Parathyroid adenoma (tissue), 2 donors: ENCODE results near the gene TMEM88.

Source experiments
- H2AFZ ChIP-seq: fragments of 300-600 bp; sonication (generic); one replicate; pipeline ENCODE4 v1.7.0; 2017; ENCODE audit warnings: antibody characterized with exemption, mild to moderate bottlenecking
- H3K27ac ChIP-seq: fragments of 300-600 bp; sonication (generic); one replicate; pipeline ENCODE4 v1.7.0; 2017
- H3K27me3 ChIP-seq: fragments of 300-600 bp; sonication (generic); one replicate; pipeline ENCODE4 v1.7.0; 2017; ENCODE audit warnings: low read length; ENCODE audit not compliant: control insufficient read depth, insufficient read depth
- H3K36me3 ChIP-seq: fragments of 300-600 bp; sonication (generic); one replicate; pipeline ENCODE4 v1.7.0; 2017; ENCODE audit warnings: low read length; ENCODE audit not compliant: control insufficient read depth, insufficient read depth
- H3K4me1 ChIP-seq: fragments of 300-600 bp; sonication (generic); one replicate; pipeline ENCODE4 v1.7.0; 2017; ENCODE audit warnings: control low read depth
- H3K4me2 ChIP-seq: fragments of 300-600 bp; sonication (generic); one replicate; pipeline ENCODE4 v1.7.0; 2017; ENCODE audit warnings: low read length
- H3K4me3 ChIP-seq: fragments of 300-600 bp; sonication (generic); one replicate; pipeline ENCODE4 v1.7.0; 2017; ENCODE audit warnings: low read depth, low read length
- H3K79me2 ChIP-seq: fragments of 300-600 bp; sonication (generic); one replicate; pipeline ENCODE4 v1.7.0; 2017; ENCODE audit warnings: control low read depth
- H3K9ac ChIP-seq: fragments of 300-600 bp; sonication (generic); one replicate; pipeline ENCODE4 v1.7.0; 2017; ENCODE audit warnings: mild to moderate bottlenecking
- H3K9me3 ChIP-seq: fragments of 300-600 bp; sonication (generic); one replicate; pipeline ENCODE4 v1.7.0; 2017; ENCODE audit warnings: low read length; ENCODE audit not compliant: control insufficient read depth
- CTCF ChIP-seq: fragments of 300-600 bp; sonication (generic); IDR thresholded peaks from one replicate; pipeline ENCODE4 v1.7.0; 2017; ENCODE audit warnings: antibody characterized with exemption, mild to moderate bottlenecking
- donor health status: primary hyperparathyroidism.

Gene TMEM88

GRCh38 chr17:7840875-7841274 lies 14.0 kb upstream of the TMEM88 start:
- Histone ChIP-seq H2AFZ (no peak overlapping the region), H3K79me2 (peaks cover 9% of the 10 kb centered on the region), H3K36me3 (no peaks in the 10 kb centered on the region), H3K4me2 (peak overlapping the region; percentile 75), H3K4me3 (peak overlapping the region; percentile 88), H3K27me3 (no peaks in the 10 kb centered on the region), H3K4me1 (peaks cover 31% of the 10 kb centered on the region), H3K27ac (peak overlapping the region; percentile 98), H3K9me3 (no peaks in the 10 kb centered on the region), H3K9ac (no peak overlapping the region)
- no peak for TF ChIP-seq CTCF

- Histone ChIP-seq H3K4me1 (peaks cover 31% of the 10 kb centered on the region), H3K27ac (peak overlapping the region; percentile 98)
Observed at GRCh38 chr17:7841396-7841914, 13.4 kb upstream of the TMEM88 start.

GRCh38 chr17:7841915-7842379 lies 12.9 kb upstream of the TMEM88 start:
- Histone ChIP-seq H3K27ac (peak overlapping the region; percentile 98), H3K36me3 (no peaks in the 10 kb centered on the region), H2AFZ (peak overlapping the region; percentile 93), H3K9ac (peak overlapping the region; percentile 93), H3K27me3 (no peaks in the 10 kb centered on the region), H3K4me2 (peak overlapping the region; percentile 75), H3K4me1 (peaks cover 31% of the 10 kb centered on the region), H3K4me3 (peak overlapping the region; percentile 88), H3K9me3 (no peaks in the 10 kb centered on the region), H3K79me2 (peaks cover 9% of the 10 kb centered on the region)
- TF ChIP-seq CTCF = no peak

More at GRCh38 chr17:7841396-7841914, 13.4 kb upstream of the TMEM88 start:
- Histone ChIP-seq H3K4me3 (peak overlapping the region; percentile 88), H3K9me3 (no peaks in the 10 kb centered on the region), H3K9ac (peak overlapping the region; percentile 93), H3K36me3 (no peaks in the 10 kb centered on the region), H3K4me2 (peak overlapping the region; percentile 75), H3K27me3 (no peaks in the 10 kb centered on the region), H2AFZ (peak overlapping the region; percentile 93), H3K79me2 (peaks cover 9% of the 10 kb centered on the region)
- peak; percentile 26 for TF ChIP-seq CTCF

GRCh38 chr17:7842380-7843256 lies 12.2 kb upstream of the TMEM88 start:
- TF ChIP-seq CTCF = no peak
- Histone ChIP-seq H3K36me3 (no peaks in the 10 kb centered on the region), H3K27me3 (no peaks in the 10 kb centered on the region), H3K27ac (peak overlapping the region; percentile 98), H3K4me2 (peak overlapping the region; percentile 75), H3K79me2 (peaks cover 5% of the 10 kb centered on the region), H3K9me3 (no peaks in the 10 kb centered on the region), H3K9ac (peak overlapping the region; percentile 93), H3K4me3 (peak overlapping the region; percentile 88), H2AFZ (peak overlapping the region; percentile 93), H3K4me1 (peaks cover 25% of the 10 kb centered on the region)
